GM19438 (cell line): ENCODE measurements around the gene OGDH.

Experiments used
- ATAC-seq: cut with Tn5 transposase; IDR thresholded peaks from one replicate; pipeline ENCODE4 v1.9.1; 2021; ENCODE audit warnings: low read depth; ENCODE audit not compliant: unreplicated experiment

Gene OGDH

DNA sequence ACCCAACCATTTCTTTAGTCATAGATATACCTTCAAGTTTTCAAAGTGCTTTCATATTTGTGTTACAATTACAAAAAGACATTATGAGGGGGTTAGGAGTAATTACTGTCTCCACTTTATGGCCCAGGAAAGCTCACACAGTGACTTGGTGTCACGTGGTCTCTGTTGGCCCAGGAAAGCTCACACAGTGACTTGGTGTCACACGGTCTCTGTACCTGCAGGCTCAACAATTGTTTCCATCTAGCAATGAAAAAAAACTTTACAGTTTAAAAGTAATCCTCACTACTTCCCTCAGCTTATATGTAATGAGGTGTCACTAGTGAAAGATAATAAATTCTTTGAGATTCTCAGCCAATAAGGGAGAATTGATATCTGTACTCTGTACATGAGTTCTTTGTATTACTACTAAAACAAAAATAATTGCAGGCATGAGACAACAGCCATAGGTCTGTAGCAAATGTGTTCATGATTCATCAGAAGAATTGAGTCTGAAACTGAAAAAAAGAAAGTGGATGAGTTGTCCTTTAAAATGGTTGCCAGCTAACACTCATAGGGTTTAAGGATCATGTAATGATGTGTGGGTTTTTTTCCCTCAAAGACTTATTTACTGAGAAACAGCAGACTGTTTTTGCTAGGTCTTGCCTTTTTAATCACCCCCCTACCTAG is 10.9 kb downstream of the OGDH start:
- ATAC-seq, result peak; percentile 37

DNA sequence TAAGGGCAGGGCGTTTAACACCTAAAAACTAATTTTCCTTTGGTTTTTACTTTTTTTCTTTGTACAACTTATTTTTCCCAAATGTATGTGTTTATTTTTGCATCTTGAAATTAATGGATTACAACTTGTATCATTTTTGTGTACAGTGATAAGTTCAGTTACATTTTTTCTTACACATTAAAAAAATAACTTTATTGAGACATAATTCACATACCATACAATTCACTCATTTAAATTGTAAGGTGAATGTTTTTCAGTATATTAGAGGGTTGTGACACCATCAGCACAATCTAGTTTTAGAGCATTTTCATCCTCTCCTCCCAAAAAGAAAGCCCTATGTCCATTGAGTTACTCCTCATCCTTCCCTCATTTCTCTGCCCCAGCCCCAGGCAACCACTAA is 11.6 kb downstream of the OGDH start:
- ATAC-seq, result no peak

DNA sequence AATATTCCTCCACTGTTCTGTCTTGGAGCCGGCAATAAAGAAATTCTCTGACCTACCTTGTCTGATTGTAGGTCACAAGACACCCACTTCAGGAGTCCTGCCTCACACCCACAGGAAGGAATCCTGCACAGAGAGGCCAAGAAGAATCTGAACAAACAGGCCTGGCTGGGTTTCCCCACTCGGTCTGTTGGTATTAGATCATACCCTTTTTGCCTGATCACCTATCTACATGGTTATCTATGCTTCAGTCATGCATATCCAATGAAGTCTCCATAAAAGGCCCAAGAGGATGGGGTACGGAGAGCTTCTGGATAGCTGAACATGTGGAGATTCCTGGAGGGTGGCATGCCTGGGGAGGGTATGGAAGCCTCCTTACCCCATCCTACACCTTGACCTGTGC is 12.3 kb downstream of the OGDH start:
- no peak for ATAC-seq

DNA sequence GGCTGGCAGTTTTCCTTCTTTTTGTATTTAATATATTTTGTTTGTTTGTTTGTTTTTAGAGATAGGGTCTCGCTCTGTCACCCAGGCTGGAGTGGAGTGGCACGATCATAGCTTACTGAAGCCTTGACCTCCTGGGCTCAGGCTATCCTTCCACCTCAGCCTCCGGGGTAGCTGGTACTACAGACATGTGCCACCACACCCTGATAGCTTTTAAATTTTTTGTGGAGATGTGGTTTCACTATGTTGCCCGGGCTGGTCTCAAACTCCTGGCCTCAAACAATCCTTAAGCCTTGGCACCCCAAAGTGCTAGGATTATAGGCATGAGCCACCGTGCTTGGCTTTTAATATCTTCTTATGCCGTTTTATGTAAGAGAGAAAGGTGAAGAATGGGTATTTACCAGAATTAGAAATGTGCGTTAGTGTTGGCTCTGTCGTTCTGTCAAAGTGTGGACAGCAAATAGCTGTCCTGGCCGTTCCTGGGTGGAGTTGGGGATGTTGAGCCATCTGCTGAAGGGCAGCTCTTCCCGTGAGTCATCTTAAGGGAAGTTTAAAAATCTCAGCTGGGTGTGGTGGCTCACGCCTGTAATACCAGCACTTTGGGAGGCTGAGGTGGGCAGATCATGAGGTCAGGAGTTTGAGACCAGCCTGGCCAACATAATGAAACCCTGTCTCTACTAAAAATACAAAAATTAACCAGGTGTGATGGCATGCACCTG is 14.8 kb downstream of the OGDH start:
- ATAC-seq, result no peak

DNA sequence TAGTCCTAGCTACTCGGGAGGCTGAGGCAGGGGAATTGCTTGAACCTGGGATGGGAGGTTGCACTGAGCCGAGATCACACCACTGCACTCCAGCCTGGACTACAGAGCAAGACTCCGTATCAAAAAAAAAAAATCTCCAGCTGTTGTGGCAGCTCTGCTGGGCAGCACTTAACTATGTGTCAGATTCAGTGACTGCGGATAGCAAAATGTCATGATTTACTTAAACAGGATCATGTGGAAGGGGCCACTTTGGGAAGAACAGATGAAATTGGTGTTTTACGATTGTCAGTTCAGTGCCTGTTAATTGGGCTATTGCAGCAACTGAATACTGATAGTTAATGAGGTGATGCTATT is 15.3 kb downstream of the OGDH start:
- no peak for ATAC-seq

DNA sequence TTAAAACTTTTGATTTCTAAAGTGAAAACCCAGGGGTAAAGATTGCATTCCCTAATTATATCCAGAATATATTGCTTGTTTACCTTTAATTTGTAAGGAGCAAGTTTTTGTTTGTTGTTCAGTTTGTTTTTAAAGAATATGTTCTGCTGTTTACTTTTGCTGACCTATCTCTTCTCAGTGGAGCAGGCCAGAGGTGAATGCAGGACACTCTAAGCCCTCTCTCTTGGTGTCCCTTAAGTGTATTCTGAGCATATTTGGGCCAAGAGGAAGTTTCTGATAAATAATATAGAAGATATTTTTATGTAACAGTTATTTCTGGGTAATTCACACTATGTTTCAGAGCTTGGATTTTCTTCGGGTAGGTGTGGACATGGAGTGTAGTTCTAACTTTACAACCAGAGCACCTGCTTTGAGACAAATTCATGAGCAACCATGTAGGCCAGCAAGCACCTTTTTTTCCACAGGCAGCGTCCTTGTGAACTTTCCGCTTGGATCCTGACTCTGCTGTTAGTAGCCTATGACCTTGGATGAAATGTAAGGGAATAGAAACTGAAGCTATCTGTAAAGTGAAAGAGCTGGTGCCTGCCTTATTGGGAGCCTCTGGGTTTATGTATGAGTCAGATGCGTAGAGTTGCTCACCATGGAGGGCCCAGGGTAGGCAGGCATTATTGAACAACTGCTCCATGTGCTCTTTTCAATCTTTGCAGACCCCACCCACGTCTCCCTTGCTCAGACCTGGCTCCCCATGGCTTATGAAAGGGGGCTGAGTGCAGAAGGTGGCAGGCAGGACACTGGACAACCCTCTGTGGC is 16.1 kb downstream of the OGDH start:
- peak; percentile 82 for ATAC-seq

DNA sequence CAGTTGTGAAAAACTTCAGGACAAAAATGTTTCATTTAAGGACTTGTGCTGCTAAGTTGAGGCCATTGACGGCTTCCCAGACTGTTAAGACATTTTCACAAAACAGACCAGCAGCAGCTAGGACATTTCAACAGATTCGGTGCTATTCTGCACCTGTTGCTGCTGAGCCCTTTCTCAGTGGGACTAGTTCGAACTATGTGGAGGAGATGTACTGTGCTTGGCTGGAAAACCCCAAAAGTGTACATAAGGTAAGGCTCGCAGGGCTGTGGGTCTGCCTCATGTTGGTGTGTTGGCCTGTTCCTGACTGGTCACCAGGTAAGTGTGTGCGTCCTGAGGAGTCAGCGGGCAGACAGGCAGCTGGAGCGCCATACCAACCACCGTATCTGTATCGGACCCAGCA is 17.9 kb downstream of the OGDH start:
- no peak for ATAC-seq

DNA sequence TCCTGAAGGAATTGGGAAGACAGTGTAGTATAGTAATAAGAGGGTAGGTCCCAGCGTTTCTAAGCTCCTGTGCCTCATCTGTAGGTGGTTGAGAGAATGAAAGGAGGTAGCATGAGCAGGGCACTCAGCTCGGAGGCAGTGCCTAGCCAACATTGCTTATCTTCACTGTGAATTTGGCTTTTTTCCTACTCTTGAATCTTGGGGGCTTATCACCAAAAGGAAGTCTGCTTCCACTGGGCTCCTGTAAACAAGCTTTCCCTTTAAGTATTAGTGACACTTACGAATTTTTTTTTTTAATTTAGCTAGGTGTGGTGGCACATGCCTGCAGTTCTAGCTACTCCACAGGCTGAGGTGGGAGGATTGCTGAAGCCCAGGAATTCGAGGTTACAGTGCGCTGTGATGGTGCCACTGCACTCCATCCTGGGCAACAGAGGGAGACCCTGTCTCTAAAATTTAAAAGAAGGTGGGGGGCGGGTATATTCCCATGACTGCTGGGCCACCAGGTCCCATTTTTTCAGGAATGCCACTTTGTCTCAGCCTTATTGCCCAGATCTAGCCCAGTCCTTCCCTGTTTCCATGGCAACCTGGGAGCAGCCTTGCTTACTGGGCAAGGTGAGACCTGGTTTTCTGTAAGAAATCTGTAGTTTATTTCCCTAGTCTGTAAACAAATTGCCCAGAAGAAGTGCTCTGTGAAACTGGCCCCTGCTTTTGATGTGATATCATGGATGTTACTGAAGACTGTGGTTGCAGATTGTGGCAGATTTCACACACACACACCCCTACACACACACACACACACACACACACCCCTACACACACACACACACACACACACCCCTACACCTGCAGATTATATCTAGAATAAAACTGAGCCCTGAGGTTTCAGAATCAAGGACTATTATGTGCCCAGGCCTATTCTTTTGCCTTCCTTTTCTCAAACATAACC is 19.4 kb downstream of the OGDH start:
- no peak for ATAC-seq

DNA sequence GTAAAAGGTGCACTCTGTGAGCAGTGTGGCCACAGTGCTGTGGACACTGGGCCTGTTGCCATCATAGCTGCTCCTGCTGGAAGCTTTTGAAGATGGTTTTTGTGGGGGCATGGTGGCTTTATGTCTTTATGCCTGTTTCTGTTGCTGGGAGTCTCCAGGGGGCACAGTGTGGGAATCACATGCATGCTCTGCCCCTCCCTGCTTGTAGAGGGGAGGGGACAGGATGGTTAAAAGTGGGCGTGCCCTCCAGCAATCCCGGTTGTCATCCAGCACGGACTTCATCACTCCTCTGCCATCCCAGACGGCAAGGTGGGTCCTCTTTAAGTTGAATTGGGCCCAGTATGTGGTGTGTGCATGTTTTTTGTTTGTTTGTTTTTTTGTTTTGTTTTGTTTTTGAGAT is 20.2 kb downstream of the OGDH start:
- ATAC-seq, result no peak

DNA sequence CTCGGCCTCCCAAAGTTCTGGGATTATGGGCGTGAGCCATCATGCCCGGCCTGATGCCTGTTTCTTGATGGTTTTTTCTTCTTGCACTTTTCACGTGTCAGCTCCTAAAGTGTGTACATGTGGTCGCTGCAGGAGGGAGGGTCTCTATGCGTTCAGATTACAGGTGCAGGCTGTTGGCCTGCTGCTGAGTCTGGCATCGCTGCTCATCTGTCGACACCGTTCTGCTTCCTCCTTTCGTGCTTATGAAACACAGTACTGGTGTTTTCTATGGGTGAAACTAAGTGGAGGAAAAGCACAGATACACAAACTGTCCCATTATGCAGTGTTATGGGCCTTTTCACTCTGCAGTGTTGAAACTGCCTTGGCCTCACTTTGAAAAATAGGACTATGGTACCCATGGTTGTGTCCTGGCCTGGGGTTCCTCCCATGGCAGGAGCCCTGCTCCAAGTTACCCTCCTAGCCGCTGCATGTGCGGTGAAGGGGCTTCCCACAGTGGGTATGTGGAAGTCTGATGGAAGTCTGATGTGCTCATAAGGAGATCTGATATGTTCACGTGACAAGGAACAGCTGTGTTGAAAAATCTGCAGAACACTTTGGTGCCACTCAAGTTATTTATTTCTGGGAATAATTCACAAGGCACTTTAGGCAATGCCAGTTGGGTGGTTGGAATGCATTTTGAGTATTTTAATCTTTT is 23.5 kb downstream of the OGDH start:
- ATAC-seq, result no peak

DNA sequence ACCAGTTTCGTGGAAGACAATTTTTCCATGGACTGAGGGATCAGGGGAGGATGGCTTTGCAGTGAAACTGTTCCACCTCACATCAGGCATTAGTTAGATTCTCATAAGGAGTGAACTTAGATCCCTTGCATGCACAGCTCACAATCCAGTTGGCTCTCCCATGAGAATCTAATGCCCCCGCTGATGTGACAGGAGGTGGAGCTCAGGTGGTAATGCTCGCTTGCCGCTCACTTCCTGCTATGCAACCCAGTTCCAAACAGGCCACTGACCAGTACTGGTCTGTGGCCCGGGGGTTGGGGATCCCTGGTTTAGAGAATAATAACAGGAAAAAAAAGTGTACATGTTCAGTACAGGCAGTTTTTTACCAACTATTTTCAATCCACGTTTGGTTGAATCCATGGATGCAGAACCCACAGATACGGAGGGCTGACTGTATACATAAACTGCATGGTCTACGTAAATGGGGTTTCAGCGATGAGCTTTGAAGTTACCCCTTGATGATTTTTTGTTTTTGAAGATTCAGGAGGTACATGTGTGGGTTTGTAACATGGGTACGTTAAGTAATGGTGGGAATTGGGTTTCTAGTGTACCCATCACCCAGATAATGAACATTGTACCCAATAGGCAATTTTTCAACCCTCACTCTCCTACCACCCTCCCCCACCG is 24.5 kb downstream of the OGDH start:
- no peak for ATAC-seq

DNA sequence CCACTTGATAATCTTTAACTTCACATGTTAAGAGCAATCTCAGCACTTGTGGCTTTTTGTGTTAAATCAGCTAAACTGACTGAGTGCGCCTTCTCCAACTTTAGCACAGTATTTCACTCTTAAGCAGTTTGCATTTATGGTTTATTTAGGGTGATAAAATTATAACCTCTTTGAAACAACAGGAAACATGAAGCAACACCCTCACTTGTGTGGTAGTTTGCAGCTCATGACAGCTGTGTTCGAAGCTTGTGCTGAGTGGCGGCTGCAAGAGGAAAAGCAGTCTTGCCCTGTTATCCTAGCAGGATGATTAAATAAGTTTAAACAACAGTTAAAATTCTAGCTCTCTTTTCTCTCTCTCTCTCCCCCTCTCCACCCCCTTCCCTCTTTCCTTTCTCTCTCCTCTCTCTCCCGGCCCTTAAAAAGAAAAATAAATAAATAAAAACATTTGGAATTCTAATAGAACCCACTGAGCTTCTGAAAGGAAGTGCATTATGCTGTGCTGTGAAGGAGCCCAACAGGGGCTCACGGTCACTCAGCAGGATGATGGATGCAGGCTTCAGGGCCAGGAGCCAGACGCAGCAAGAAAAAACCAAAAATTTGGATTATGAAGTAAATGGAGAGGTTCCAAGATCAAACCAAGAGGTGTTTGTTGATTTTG is 25.2 kb downstream of the OGDH start:
- no peak for ATAC-seq

DNA sequence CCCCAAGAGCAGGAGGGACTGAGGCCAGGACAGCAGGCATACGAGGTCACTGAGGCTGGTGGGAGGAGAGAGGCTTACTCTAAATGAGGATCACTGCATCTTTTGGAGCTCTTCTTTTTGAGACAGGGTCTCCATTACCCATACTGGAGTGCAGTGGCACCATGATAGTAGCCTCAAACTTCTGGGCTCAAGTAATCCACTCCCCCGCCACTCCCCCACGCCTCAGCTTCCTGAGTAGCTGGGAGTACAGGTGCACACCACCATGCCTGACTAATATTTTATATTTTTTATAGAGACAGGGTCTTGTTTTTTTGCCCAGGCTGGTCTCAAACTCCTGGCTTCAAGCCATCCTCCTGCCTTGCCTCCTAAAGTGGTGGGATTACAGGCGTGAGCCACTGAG is 25.8 kb downstream of the OGDH start:
- ATAC-seq, result no peak

DNA sequence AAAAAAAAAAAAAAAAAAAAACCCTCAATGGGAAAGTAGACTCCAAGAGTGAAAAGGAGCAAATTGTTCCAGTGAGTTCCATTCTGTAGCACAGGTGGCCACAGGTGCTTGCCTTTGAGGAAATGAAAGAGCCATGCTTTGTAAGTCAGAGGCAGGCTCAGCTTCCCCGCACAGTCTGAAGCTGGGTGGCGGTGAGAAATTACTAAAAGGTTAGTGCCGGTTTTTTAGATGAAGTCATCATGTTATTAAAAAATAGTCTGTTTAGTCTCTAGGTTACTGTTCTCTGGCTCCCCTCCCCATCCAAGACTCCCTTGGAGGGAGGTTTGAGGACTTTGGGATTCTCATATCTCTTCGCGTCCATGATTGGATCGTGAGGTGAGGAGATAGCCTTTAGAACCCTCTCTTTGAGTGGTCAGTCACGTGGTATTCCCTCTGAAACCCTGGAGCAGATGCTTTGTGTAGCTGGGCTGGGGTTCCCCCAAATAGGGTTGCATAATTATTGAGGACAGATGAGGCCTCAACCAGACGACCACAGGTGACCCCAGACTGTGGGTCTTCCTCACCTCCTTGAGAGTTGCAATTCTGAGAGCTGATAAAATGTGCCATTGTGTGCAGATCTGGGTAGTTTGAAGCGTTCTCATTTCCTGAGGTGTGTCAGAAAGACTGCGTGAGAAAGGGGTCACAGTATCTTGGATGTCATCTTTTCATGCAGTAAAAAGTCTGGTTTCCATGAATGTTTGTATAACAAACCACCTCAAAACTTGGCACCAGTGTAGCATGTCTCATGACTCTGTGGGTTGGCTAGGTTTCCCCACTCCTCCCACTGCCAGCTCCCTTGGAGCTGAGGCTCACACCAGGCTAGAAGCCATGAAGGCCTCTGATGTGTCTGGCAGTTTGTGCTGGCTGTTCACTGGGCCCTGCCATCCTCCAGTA is 27.1 kb downstream of the OGDH start:
- ATAC-seq, result peak; percentile 69

DNA sequence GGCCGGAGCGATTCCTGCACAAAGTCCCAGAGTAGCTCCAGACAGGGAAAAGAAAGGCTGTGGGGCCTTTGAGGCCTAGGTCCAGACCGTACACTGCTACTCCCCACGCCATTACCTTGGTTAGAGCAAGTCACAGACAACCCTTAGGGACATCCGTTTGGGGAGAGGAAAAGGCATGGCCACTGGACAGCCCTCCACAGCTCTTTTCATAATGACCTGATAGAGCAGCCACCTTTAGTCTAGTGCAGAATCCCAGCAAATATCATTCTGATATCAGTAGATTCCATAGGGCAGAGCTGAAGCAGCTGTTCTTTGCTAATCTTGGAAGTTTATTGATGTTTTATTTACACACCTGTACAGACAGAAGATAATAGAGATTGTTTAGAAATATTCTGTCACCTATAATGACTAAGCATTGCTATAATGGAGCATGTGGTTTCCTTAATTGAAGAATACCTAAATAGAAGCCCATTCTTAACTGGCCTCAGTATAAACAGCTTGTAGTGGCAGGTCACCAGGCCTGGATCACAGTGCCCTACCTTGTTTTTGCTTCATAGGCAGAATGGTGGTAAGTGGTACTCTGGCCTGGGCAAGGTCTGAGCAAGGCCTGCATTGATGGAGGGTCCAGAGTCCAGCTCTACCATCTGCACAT is 27.9 kb downstream of the OGDH start:
- no peak for ATAC-seq

DNA sequence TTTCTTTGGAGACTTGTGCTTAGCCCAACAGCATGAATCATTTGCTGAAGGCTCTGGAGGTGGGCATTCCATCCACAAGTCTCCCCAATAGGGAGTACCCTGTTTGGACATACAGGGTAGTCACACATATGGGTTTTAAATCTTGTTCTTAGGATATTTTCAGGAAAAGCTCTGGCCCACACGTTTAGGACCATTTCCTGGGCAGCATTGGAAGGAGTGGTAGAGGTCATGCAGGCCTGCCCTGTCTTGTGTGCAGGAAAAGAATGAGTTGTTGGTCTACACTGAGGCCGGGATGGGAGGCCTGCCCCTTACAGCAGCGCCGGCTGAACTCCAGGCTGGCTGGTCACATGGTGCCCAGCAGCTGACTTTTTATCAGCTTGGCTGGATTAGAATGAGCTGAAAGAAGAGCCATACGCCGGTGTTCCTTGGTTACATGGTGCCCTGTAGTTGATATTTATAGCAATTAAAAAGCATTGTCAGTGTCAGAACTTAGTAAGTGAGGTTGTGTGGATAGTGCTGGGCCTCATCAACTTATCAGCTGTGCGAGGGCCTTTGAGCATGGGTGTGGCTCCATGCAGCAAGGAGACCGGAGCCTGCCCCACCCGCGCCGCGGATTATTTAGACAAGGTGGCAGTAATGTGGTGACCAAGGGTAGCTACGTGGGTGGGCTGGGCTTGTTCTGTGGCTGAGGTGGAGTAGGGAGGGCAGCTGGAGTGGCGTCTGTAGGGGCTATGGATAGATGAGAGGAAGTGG is 28.6 kb downstream of the OGDH start:
- no peak for ATAC-seq
